ENCODE results near the gene FNDC3B.
A peak's percentile ranks its signal among the peaks of the same experiment; 100 is the strongest.

The FNDC3B gene

DNA sequence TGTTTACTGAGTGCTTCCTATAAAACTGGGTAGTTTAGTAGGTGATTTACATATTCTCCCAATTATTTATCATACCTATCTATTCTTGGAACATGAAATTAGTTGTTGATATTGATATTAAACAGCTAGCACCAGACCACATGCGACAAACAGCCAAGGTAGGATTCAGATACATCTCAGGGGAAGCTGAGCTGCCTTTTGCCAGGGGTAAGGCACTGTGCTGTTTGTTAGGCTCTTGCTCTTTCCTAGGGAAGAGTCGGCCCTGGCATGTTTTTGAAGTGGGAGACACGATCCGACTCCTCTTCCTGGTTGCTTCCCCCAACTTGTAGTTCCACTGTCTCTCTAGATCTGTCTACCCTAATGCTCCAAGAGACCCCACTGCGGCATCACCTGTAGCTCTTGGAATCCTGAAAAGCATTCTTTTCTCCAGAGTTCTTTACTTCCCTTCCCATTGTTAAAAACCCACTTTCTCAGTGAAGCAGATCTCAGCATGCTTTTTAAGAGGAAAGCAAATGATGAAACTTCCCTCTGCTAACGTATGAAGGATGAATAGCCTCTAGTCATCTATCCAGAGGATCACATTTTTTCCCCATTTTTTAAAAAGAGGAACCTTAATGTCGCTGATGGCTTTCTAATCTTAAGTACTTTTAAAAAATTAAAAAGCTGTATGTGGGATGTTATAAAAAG is 270.5 kb downstream of the FNDC3B start:
- no peak for DNase-seq (ENCODE audit: low read depth in 2 of 2)

DNA sequence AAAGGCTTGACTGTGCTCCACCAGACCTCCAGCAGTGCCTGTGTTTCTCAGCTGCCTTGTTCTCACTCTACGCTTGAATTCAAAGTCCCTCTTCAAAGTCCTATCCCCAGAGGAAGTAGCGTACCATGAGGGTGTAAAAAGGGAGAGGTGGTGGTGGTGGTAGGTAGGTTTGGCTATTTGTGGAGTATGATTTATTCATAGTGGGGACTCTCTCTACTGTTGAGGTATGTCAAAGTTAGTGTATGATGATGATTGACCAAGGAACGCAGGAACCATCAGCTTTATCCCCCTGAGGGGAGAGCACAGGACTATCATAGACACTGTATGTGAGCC is 271.0 kb downstream of the FNDC3B start:
- DNase-seq (ENCODE audit: low read depth in 2 of 2), result no peak

DNA sequence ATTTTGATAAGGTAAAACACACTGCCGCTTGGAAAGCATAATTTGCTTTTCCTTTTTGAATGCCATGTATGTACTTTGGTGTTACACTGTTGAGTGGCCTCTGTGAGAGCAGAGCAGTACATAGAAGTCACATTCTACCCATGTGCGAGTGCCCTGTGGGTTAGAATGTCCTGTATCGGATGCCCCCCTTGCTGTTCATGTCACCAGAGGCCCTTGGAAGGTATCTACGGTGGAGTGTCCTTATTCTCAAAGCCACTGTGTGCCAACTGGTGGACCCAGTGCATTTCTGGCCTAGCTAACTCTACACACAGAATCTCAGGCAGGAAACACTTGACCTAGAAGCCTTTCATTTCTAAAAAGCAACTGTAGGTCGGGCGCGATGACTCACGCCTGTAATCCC is 271.8 kb downstream of the FNDC3B start:
- DNase-seq (ENCODE audit: low read depth in 2 of 2), result no peak

DNA sequence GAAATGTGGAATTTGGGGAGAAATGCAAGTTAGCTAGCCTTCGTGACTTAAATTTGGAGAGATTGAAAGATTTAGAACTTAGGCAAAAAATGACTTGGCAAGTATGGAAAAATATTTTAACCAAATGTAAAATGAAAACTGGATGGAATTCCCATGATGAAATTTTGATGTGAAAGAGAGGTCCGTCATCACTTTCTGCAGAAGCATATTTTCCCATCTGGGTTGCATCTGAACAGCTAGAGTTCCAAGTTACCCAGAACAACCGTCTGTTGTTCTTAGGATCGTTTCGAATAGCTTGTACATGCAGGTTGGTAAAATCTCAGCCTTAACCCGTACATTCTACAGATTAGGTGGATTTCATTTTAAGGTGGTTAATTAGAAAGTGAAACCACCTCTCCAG is 272.6 kb downstream of the FNDC3B start:
- peak; percentile 55 to 65 for DNase-seq (ENCODE audit: low read depth in 2 of 2)

DNA sequence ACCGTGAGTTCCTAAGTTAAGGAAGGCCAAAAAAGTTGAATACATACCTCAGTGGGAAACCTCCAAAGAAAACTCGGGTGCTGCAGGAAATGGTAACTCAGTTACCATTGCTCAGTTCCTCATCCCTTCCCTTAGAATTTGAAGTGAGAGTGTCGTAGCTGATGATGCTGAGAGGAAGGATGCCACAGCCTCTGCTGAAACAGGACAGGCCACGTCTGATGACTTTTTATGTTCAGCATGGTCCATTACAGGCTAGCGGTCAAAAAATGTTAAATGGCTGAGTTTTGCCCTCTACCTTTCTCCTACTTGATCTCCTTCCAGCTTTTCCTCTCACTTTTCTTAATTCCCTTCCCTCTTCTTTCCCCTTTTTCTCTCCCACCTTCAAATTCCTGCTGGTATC is 273.3 kb downstream of the FNDC3B start:
- DNase-seq (ENCODE audit: low read depth in 2 of 2), result no peak

DNA sequence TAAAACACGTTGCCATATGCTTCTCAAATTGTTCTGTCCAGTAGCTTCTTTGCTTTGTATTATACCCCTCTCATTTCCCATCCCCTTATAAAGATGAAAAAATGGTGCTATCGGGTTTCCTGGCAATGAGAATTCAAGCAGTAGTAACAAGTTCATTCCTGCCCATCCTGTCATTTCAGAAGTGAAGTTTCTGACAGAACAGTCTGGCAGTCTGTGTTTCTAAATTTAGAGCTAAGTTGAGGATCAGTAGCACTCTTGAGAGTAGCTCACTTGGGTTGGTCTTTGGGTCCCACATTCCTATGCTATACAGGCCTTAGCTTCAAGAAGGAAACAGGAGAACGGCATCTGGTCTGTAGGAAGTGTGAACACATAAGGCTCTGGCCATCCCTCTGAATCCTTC is 274.3 kb downstream of the FNDC3B start:
- no peak for DNase-seq (ENCODE audit: low read depth in 2 of 2)

DNA sequence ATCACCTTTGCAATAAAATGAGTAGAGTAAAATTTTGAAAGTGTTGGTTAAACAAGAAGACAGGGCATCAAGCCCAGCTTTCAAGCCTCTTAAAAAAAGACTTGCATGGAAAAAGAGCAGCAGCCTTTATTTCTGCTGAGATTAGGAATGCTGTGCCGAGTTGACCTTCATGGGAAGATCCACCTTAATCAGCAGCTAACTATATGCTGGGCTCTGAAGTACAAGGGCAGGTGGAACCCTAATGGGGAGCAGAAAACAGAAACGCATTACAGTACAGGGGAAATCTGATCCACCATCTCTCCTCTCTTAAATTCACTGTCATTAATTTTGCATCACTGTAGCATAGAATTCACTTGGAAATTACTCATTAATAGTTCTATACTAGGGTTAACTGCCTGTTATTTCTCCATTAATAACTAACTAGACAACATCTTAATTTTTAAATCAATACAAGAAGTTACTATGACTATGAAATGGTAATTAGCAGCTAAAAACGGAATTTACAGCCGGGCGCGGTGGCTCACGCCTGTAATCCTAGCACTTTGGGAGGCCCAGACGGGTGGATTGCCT is 275.3 kb downstream of the FNDC3B start:
- DNase-seq (ENCODE audit: low read depth in 2 of 2), result no peak

DNA sequence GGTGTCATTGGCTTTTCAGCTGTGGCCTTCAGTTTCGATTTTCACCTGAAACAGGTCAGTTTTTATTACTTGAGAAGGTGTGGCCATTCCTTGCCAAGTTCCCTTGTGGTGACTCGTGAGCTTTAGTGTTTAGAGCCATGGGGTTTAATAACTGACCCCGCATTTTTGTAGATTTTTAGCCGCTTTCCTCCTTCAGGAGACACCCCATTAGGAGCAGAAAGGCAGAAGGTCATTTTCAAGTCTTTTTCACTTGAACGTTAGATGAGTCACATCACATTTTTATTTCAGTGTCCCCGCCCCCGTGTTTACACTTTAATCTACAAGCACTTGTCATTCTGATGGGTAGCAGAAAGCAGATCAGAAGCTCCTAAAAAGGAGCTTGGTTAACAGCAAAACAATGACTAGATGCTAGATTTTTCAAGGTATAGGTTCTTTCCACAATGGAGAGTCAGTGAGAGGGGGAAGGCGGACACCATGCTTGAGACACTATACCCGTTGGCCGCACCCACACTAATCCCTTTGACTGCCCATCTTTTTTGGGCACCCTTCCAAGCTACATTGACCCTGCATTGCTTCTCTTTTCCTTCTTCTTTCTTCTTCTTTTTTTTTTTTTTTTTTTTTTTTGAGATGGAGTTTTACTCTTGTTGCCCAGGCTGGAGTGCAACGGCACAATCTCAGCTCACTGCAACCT is 276.2 kb downstream of the FNDC3B start:
- no peak for DNase-seq (ENCODE audit: low read depth in 2 of 2)

DNA sequence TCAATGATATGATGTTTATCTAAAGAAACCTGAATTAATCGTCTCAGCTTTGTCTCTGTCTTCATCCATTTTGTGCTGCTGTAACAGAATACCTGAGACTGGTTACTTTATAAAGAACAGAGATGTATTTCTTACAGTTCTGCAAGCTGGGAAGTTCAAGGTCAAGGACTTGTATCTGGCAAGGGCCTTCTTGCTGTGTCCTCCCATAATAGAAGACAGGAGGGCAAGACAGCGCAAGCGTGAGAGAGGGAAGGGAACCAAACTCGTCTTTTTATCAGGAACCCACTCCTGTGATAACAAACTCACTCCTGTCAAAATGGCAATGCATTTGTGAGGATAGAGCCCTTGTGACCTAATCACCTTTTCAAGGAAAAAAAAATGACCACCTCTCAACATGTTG is 277.4 kb downstream of the FNDC3B start:
- DNase-seq (ENCODE audit: low read depth in 2 of 2), result no peak

DNA sequence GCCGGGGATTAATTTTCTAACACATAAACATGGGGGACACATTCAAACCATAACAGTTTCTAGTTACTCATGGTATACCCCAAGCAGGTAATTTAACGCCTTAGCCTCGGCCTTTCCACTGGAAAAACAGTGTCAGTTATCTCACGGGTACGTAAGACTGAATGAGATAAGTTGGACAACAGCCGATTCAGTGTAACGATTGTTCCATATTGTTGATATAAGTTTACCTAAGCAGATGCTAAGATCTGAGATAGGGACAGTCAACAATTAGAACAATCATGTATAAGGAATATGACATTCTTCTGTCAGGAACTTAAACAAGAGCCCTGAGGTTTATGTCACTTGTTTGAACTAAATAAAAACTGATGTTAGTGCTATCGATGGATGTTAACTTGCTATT is 278.1 kb downstream of the FNDC3B start:
- DNase-seq (ENCODE audit: low read depth in 2 of 2), result no peak

DNA sequence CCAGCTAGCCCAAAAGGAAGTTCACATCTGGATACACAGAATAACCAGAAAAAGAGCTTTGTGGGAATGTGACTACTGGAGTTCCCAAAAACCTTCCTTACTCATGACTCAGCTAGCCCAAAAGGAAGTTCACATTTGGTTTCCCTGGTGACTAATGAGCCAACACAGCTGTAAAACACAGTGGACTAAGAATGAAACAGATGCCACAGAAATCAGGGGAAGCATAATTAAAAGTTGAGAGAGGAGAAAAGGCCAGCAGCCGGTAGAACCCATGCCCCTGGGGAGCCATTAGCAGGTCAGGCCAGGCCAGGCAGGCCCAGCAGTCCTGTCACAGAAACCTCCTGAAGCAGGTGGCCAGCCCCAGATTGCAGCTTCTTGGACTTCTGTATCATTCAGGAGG is 278.6 kb downstream of the FNDC3B start:
- peak; percentile 87 to 88 for DNase-seq (ENCODE audit: low read depth in 2 of 2)

DNA sequence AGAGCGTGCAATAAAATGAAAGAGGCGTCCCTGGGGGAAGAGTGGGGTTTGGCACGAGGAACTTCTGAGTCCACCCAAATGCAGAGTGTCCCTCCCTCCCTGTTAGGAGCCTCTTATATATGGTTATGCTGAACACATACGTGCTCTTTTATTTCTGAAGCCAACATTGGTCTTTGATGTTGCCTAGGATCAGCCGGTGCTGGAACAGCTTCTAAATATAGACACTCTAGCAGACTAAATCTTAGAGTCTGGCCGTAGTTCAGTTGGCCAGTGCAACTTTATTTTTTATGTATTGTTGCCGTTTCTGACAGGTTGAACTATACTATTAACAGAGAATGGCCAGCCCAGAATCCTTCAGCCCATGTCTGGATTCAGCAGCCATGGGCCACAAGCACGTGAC is 280.2 kb downstream of the FNDC3B start:
- DNase-seq (ENCODE audit: low read depth in 2 of 2), result no peak

DNA sequence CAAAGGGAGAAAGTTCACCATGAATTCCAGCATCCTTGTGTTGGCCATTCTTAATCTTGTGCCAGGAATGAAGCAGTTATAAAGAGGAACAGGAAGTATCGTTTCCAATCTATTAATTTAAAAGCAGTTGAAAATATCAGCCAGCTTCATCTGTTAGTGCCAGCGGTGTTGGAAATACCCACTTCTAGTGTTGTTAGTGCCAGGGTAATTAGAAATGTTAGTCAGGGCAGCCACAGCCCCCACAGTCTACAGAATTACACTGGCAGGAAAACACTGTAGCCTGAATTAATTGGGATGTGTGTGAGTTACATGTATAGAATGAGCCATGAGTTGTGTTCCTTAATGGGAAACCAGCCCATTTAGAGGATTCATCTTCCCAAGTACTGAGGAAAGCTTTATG is 281.1 kb downstream of the FNDC3B start:
- DNase-seq (ENCODE audit: low read depth in 2 of 2), result no peak

DNA sequence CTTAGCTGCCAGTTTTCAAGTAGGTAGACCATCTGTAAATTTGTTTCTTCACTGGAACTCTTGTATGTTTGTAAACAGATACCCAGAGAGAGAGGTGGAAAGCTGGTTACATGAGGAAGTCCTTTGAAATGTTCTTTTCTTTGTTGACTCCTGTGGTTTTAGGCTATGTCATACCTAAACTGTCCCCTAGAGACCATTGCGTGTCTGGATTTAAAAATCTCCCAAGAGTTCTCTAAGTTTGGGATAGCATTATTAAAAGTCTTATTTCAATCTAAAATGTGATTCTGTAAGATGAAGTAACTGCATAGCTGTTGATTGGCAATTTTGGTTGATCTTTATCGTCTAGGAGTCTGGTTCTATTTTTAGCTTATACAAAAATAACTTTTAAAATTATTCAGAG is 281.7 kb downstream of the FNDC3B start:
- no peak for DNase-seq (ENCODE audit: low read depth in 2 of 2)

DNA sequence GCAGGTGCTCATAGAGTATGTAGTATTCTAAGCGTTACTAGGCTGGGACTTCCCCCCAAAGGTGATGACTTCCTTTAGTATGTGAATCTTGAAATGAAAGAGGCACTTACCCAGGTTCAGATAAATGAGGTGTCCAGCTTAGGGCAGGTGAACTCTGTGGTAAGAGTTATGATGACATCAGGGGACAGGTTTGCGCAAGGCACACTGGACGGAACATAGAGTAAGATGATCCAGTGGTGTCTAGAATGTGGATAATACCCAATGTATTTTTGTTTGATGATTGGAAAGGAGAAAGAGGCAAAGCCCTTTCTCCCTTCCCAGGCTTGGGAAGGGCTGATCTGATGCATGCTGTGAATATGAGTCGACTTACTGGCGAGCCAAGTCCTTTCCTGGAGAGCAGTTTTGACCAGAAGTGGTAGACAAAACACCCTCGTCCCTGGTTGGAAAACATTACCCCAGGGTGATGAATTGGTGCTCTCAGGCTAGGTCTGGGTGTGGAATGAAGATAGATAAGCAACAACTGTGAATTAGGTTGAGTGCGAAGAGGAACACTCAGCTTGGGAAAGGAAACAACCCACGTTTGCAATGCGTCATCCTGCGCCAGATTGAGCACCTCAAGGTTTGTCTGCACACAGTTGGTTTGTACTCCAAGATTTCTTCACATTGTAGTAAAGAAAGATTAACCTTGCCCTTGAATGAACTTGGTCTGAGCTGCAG is 284.7 kb downstream of the FNDC3B start:
- no peak for DNase-seq (ENCODE audit: low read depth in 2 of 2)

DNA sequence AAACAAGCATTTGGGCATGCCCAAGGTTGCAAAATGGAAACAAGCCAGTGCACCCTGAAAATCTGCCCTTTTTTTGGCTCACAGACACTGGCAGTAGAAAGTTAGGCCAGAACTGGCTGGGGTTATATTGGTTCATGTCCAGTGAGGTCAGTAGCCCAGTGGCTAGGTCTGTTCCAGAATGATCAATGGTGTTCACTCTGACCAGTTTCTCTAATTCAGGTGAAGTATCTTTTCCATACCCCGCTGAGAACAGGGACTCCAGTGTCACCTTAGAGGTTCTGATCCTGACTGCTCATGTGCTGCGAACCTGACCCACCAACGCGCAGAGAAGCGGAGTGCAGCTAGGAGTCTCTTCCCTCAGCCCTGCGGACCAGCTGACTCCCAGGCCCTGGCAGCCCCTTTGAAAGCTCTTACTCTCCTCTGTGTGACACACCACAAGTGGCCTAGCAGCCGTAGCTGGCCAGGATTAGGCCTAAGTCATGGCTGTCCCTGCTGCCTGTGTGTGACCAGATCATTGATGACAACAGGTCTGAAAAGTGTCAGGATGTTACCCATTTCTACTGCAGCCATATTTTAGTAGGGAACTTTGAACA is 285.3 kb downstream of the FNDC3B start:
- no peak for DNase-seq (ENCODE audit: low read depth in 2 of 2)

DNA sequence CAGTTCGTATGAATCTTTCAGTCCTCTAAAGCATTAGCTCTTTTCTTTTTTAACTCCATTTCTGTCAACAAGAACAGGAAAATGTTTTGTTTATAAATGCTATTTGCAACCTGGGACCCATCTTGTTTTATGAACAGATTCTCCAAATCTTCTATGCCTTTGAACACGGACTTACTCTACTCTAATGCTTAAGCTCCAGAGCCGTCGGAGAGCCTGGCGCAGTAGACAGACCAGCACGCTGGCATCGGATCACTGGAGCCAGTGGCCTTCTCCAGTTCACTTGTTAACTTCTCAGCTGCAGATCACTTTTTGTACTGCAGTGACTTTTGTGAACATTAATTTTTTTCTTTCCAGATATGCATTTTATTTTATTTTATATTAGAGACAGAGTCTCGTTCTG is 286.1 kb downstream of the FNDC3B start:
- DNase-seq (ENCODE audit: low read depth in 2 of 2), result no peak

DNA sequence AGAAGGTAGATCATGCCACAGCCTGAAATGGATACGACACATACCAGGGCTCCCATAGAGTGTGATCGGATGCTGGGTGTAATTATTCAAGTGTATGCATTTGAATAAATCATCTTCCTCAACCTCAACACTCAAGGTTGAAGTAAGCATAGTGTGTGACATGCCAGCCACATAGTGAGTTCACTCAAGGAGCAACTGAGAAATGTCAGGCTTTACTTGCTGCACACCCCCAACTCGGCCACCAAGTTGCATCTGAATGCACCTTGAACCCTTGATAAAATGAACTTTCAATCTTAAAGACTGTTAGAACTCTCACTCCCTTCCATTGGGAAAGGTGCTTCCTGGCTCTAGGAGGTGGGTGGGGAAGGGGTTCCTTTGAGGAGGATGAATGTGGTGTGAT is 287.6 kb downstream of the FNDC3B start:
- DNase-seq (ENCODE audit: low read depth in 2 of 2), result no peak

DNA sequence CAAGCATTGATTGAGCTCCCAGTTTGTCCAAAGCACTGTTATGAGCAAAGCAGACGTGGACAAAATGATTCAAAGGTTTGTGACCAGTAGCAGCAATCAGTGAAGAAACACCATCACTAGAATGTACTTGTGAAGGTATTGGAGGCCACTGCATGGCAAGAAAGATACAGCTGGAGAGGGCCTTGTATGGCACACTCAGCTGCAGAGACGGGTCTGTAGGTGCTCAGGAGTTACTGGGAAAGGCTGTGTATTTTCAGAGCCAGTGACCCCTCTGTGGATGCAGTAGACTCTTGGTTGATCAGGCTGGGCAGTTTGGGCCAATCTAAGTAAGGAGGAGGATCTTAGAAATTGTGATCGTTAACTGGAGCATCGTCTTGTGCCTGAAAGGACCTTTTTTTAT is 288.9 kb downstream of the FNDC3B start:
- DNase-seq (ENCODE audit: low read depth in 2 of 2), result no peak

DNA sequence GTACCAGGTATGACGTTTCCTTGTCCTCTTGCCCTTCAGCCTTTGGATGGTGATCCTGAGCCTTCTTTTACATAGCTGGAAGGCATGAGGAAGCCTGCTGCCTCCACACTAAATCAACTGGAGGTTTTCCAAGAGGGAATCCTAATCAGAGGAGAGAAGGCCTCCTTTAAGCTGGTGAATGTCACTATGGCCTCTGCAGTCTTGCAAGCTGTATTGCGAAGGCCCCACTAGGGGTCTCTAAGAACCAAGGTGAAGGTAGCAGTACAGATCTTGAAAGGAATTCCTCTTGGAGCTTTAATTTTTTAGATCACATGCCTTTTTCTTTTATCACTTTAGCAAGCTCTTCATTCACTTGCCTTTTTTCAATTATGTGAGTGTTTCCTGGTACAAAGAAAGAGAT is 289.7 kb downstream of the FNDC3B start:
- DNase-seq (ENCODE audit: low read depth in 2 of 2), result no peak

DNA sequence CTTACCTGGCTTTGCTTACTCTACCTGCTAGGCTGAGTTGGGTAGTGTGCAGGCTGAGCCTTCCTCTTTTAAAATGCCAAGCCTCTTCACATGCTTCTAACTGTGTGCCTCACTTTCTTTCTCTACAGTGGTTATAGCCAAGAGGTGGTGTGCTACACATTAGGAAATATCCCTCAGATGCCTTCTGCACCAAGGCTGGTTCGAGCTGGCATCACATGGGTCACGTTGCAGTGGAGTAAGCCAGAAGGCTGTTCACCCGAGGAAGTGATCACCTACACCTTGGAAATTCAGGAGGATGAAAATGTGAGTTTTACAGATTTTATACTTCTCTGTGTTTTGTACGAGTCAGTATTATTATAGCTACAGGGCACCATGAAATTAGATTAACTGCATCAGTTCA is 291.0 kb downstream of the FNDC3B start:
- no peak for DNase-seq (ENCODE audit: low read depth in 2 of 2)

DNA sequence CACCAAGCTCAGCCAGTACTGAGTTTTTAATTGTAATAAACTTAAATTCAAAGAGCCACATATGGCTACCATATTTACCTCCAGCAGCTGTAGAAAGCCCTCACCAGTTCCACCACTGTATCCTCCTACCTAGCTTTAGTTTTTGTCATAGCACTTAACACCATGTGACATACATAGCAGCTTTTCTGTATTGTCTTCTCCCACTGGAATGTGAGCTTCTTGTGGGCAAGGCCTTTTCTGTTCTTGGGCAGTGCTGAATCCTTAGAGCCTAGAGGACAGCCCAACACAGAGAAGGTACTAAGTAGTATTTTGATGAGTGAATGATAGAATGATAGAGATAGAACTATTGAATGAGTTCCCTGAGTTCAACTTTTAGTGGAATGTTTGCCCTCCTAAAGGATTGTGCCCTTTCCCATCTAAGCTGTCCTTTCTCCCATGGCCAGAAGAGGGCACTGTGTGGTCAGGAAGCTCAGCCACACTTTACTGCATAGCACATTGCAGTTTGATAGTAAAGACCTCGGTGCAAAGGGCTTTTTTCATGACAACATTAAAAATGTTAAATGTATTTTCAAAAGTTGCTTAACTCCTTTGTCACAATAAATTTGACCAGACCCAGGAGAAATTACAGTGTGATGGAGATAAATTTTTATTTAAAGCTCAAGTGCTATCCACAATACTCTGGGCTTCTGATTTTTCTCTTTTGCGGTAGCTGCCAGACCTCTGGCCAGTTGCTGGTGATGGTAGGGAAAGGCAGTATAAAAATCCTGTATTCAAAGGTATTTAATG is 293.1 kb downstream of the FNDC3B start:
- no peak for DNase-seq (ENCODE audit: low read depth in 2 of 2)

Measured in fibroblast of skin of left quadriceps (primary cell).